ENCODE data around the gene CHST12. TPM values are rescaled to one million over a fixed set of nuclear protein-coding genes. Genes with fewer than 3 reads are reported as not detected.

The CHST12 gene
- total and polyA plus RNA-seq, 5 donors from 2014 or later: 14.1 to 27.8 (median 20.2) TPM

DNA sequence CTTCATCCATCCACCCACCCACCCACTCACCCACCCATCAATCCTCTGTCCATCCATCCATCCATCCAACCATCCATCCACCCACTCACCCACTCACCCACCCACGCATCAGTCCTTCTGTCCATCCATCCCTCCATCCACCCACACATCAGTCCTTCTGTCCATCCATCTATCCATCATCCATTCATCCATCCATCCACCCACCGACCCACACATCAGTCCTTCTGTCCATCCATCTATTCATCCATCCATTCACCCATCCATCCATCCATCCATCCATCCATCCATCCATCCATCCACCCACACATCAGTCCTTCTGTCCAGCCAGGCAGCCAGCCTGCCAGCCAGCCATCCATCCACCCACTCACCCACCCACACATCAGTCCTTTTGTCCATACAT, 88.6 kb downstream of the CHST12 start:
- Histone ChIP-seq H3K4me1 (ENCODE audit: control insufficient read depth, insufficient read depth, low read length, poor library complexity, severe bottlenecking) (no peaks in the 10 kb centered on the region), H3K27ac (ENCODE audit: insufficient read depth, low read length, poor library complexity, severe bottlenecking) (no peak overlapping the region), H3K4me3 (ENCODE audit: low read depth, low read length) (no peak overlapping the region), H3K36me3 (ENCODE audit: control insufficient read depth, insufficient read depth, low read length) (no peaks in the 10 kb centered on the region), H3K27me3 (ENCODE audit: control insufficient read depth, insufficient read depth, low read length) (no peaks in the 10 kb centered on the region), H3K9me3 (ENCODE audit: control insufficient read depth in 2 of 2, low read length in 2 of 2) (no peaks in the 10 kb centered on the region)
- H3K4me3 Mint-ChIP-seq: no peak overlapping the region
- H3K27ac Mint-ChIP-seq: peak overlapping the region in 1 of 3 donors; percentile 52
- no peaks in the 10 kb centered on the region for H3K36me3 Mint-ChIP-seq
- H3K9me3 Mint-ChIP-seq: peaks cover 0 to 5% (median 0%) of the 10 kb centered on the region in 7 donors
- H3K4me1 Mint-ChIP-seq: peaks cover 0 to 5% (median 2%) of the 10 kb centered on the region in 4 donors
- no peak for DNase-seq
- H3K27me3 Mint-ChIP-seq: peaks cover 20% of the 10 kb centered on the region
- no peak for ATAC-seq (ENCODE audit: low read depth in 2 of 2)

GRCh38 chr7:2493205-2494164, 90.1 kb downstream of the CHST12 start:
- peaks cover 0 to 5% (median 2%) of the 10 kb centered on the region in 4 donors for H3K4me1 Mint-ChIP-seq
- H3K27me3 Mint-ChIP-seq: peaks cover 26% of the 10 kb centered on the region
- peak overlapping the region in 1 of 3 donors; percentile 59 for H3K27ac Mint-ChIP-seq
- Histone ChIP-seq H3K4me1 (ENCODE audit: control insufficient read depth, insufficient read depth, low read length, poor library complexity, severe bottlenecking) (peaks cover 6% of the 10 kb centered on the region), H3K36me3 (ENCODE audit: control insufficient read depth, insufficient read depth, low read length) (no peaks in the 10 kb centered on the region), H3K27ac (ENCODE audit: insufficient read depth, low read length, poor library complexity, severe bottlenecking) (no peak overlapping the region), H3K27me3 (ENCODE audit: control insufficient read depth, insufficient read depth, low read length) (no peaks in the 10 kb centered on the region), H3K4me3 (ENCODE audit: low read depth, low read length) (no peak overlapping the region), H3K9me3 (ENCODE audit: control insufficient read depth in 2 of 2, low read length in 2 of 2) (no peaks in the 10 kb centered on the region)
- peaks cover 0 to 4% (median 0%) of the 10 kb centered on the region in 7 donors for H3K9me3 Mint-ChIP-seq
- H3K4me3 Mint-ChIP-seq: no peak overlapping the region
- ATAC-seq (ENCODE audit: low read depth in 2 of 2) (no peak), DNase-seq (no peak)
- no peaks in the 10 kb centered on the region for H3K36me3 Mint-ChIP-seq

DNA sequence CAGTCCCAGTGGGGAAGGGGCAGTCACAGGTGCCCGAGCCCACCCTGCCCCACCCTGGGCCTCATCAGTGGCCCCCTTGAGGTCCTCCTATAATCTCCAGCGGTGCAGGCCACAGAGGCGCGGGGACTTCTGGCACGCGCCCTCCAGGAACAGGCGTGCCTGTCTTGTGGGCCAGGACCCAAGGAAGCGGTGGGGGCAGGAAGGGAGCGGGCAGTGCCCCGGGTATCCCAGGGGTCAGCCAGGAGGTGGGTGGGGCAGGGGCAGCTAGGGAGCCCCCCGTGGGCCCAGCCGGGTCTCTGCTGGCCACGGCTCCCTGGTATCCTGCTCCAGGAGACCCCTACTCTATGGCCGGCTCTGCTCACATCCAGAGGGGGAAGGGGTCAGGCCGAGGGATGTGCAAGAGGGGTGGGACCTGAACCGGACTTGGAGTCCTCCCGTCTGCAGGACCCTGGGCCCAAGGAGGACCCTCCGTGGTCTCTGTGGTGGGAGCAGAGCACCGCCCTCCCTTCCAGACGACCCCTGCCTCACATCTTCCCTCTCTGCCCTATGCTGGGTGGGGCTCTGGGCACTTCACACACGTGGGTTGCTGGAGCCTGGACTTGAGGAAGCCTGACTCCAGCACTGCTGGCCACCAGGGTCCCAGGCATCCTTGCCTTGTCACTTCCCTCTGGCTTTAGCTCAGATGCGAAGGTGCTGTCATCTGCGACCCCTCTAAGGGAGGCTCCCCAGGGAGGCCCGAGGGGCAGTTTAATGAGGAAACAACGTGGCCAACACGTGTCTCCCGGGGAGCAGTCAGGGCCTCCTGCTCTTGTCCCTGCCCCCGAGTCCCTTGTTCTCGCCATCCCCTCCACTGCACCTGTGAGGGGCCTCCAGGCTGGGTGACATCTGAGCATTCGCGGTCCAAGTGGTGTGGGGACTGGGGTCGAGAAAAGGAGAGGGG, 91.0 kb downstream of the CHST12 start:
- peaks cover 0 to 2% (median 0%) of the 10 kb centered on the region in 7 donors for H3K9me3 Mint-ChIP-seq

GRCh38 chr7:2495418-2496299, 92.2 kb downstream of the CHST12 start:
- peaks cover 0 to 4% (median 0%) of the 10 kb centered on the region in 4 donors for H3K4me1 Mint-ChIP-seq
- no peak overlapping the region for H3K27ac Mint-ChIP-seq
- H3K4me3 Mint-ChIP-seq: no peak overlapping the region
- H3K4me3 ChIP-seq (ENCODE audit: low read depth, low read length): no peak overlapping the region
- H3K36me3 ChIP-seq (ENCODE audit: control insufficient read depth, insufficient read depth, low read length): no peaks in the 10 kb centered on the region
- H3K27ac ChIP-seq (ENCODE audit: insufficient read depth, low read length, poor library complexity, severe bottlenecking): no peak overlapping the region
- no peak for DNase-seq
- no peaks in the 10 kb centered on the region for H3K9me3 ChIP-seq (ENCODE audit: control insufficient read depth in 2 of 2, low read length in 2 of 2)
- H3K4me1 ChIP-seq (ENCODE audit: control insufficient read depth, insufficient read depth, low read length, poor library complexity, severe bottlenecking): peaks cover 6% of the 10 kb centered on the region
- peaks cover 18% of the 10 kb centered on the region for H3K27me3 Mint-ChIP-seq
- no peak for ATAC-seq (ENCODE audit: low read depth in 2 of 2)
- no peaks in the 10 kb centered on the region for H3K27me3 ChIP-seq (ENCODE audit: control insufficient read depth, insufficient read depth, low read length)
- no peaks in the 10 kb centered on the region for H3K36me3 Mint-ChIP-seq
- peaks cover 0 to 2% (median 0%) of the 10 kb centered on the region in 7 donors for H3K9me3 Mint-ChIP-seq

More for the DNA sequence above, 91.0 kb downstream of the CHST12 start:
- DNase-seq (no peak), ATAC-seq (ENCODE audit: low read depth in 2 of 2) (no peak)
- peaks cover 0 to 2% (median 0%) of the 10 kb centered on the region in 4 donors for H3K4me1 Mint-ChIP-seq
- no peak overlapping the region for H3K27ac ChIP-seq (ENCODE audit: insufficient read depth, low read length, poor library complexity, severe bottlenecking)
- H3K9me3 ChIP-seq (ENCODE audit: control insufficient read depth in 2 of 2, low read length in 2 of 2): no peaks in the 10 kb centered on the region
- H3K4me3 ChIP-seq (ENCODE audit: low read depth, low read length): no peak overlapping the region
- H3K27ac Mint-ChIP-seq: peak overlapping the region in 1 of 3 donors; percentile 26
- no peaks in the 10 kb centered on the region for H3K36me3 ChIP-seq (ENCODE audit: control insufficient read depth, insufficient read depth, low read length)
- H3K36me3 Mint-ChIP-seq: no peaks in the 10 kb centered on the region
- peaks cover 20% of the 10 kb centered on the region for H3K27me3 Mint-ChIP-seq
- H3K4me3 Mint-ChIP-seq: no peak overlapping the region
- peaks cover 6% of the 10 kb centered on the region for H3K4me1 ChIP-seq (ENCODE audit: control insufficient read depth, insufficient read depth, low read length, poor library complexity, severe bottlenecking)
- no peaks in the 10 kb centered on the region for H3K27me3 ChIP-seq (ENCODE audit: control insufficient read depth, insufficient read depth, low read length)

- Histone ChIP-seq H3K36me3 (ENCODE audit: control insufficient read depth, insufficient read depth, low read length) (no peaks in the 10 kb centered on the region), H3K27ac (ENCODE audit: insufficient read depth, low read length, poor library complexity, severe bottlenecking) (no peak overlapping the region), H3K4me1 (ENCODE audit: control insufficient read depth, insufficient read depth, low read length, poor library complexity, severe bottlenecking) (peaks cover 6% of the 10 kb centered on the region), H3K9me3 (ENCODE audit: control insufficient read depth in 2 of 2, low read length in 2 of 2) (no peaks in the 10 kb centered on the region), H3K4me3 (ENCODE audit: low read depth, low read length) (no peak overlapping the region), H3K27me3 (ENCODE audit: control insufficient read depth, insufficient read depth, low read length) (no peaks in the 10 kb centered on the region)
- Mint-ChIP-seq H3K27me3 (peaks cover 15% of the 10 kb centered on the region), H3K36me3 (no peaks in the 10 kb centered on the region), H3K27ac (no peak overlapping the region), H3K4me1 (peaks cover 0 to 4% (median 0%) of the 10 kb centered on the region in 4 donors), H3K9me3 (peaks cover 0 to 2% (median 0%) of the 10 kb centered on the region in 7 donors), H3K4me3 (no peak overlapping the region)
- DNase-seq (no peak), ATAC-seq (ENCODE audit: low read depth in 2 of 2) (no peak)
Measured at GRCh38 chr7:2496375-2496774, 93.0 kb downstream of the CHST12 start.

- H3K27ac Mint-ChIP-seq: no peak overlapping the region
Measured at GRCh38 chr7:2497065-2497464, 93.7 kb downstream of the CHST12 start.

More at GRCh38 chr7:2497065-2497464, 93.7 kb downstream of the CHST12 start:
- Histone ChIP-seq H3K9me3 (ENCODE audit: control insufficient read depth in 2 of 2, low read length in 2 of 2) (no peaks in the 10 kb centered on the region), H3K27ac (ENCODE audit: insufficient read depth, low read length, poor library complexity, severe bottlenecking) (no peak overlapping the region), H3K4me1 (ENCODE audit: control insufficient read depth, insufficient read depth, low read length, poor library complexity, severe bottlenecking) (peaks cover 6% of the 10 kb centered on the region), H3K4me3 (ENCODE audit: low read depth, low read length) (no peak overlapping the region), H3K27me3 (ENCODE audit: control insufficient read depth, insufficient read depth, low read length) (no peaks in the 10 kb centered on the region), H3K36me3 (ENCODE audit: control insufficient read depth, insufficient read depth, low read length) (no peaks in the 10 kb centered on the region)
- Mint-ChIP-seq H3K36me3 (no peaks in the 10 kb centered on the region), H3K9me3 (peaks cover 0 to under 1% (median 0%) of the 10 kb centered on the region in 7 donors), H3K27me3 (peaks cover 12% of the 10 kb centered on the region), H3K4me3 (no peak overlapping the region), H3K4me1 (peaks cover 0 to 4% (median 0%) of the 10 kb centered on the region in 4 donors)
- ATAC-seq (ENCODE audit: low read depth in 2 of 2) (no peak), DNase-seq (no peak)

All from CD4-positive, CD25-positive, alpha-beta regulatory T cell (primary cell).